GM12878 (cell line): Measurements from ENCODE around the gene MYB. TPM values are rescaled to one million over a fixed set of nuclear protein-coding genes. Genes with fewer than 3 reads are reported as not detected.

ENCODE experiments used
- BCL11A ChIP-seq: IDR thresholded peaks from 2 replicates; pipeline ENCODE4 v1.6.1; 2011; ENCODE audit warnings: low read depth, low read length
- BMI1 ChIP-seq: fragments of 450-650 bp; IDR thresholded peaks from 2 replicates; pipeline ENCODE4 v1.6.1; 2016; ENCODE audit warnings: mild to moderate bottlenecking, moderate library complexity, borderline replicate concordance
- CEBPZ ChIP-seq: fragments of 150-350 bp; IDR thresholded peaks from 2 replicates; pipeline ENCODE4 v1.6.1; 2016; ENCODE audit warnings: low read depth, low read length
- CTCF ChIP-seq, 3 experiments: IDR thresholded peaks in 2 of 3; conservative IDR thresholded peaks in 1 of 3; 2 replicates each; pipeline ENCODE4 v1.5.1; 2011; ENCODE audit warnings: low read depth in 3 of 3, low read length in 3 of 3, mild to moderate bottlenecking in 3 of 3, control low read depth in 2 of 3, moderate library complexity in 2 of 3, inconsistent platforms in 1 of 3, mixed read lengths in 1 of 3; ENCODE audit not compliant: control insufficient read depth in 2 of 3, insufficient read depth in 1 of 3; ENCODE audit errors: extremely low read depth in 1 of 3
- E4F1 ChIP-seq: fragments of 450-650 bp; IDR thresholded peaks from 2 replicates; pipeline ENCODE4 v1.6.1; 2018; ENCODE audit warnings: borderline replicate concordance, mild to moderate bottlenecking; ENCODE audit not compliant: partially characterized antibody
- EED ChIP-seq: sonication (generic); IDR thresholded peaks from 2 replicates; pipeline ENCODE4 v1.6.1; 2016; ENCODE audit warnings: antibody characterized with exemption, low read depth
- EZH2 ChIP-seq: IDR thresholded peaks from 2 replicates; pipeline ENCODE4 v1.6.1; 2012; ENCODE audit warnings: low read depth, mild to moderate bottlenecking, control low read depth, inconsistent platforms, low read length, borderline replicate concordance; ENCODE audit not compliant: control insufficient read depth
- HSF1 ChIP-seq: fragments of 150-350 bp; IDR thresholded peaks from 2 replicates; pipeline ENCODE4 v1.6.1; 2014; ENCODE audit warnings: mild to moderate bottlenecking, low read depth, low read length
- NR2C2 ChIP-seq: IDR thresholded peaks from 2 replicates; pipeline ENCODE4 v1.6.1; 2011; ENCODE audit warnings: borderline replicate concordance, low read depth; ENCODE audit not compliant: control insufficient read depth, insufficient read length
- PKNOX1 ChIP-seq: fragments of 450-650 bp; IDR thresholded peaks from 2 replicates; pipeline ENCODE4 v1.6.1; 2016; ENCODE audit warnings: mild to moderate bottlenecking
- RAD51 ChIP-seq: fragments of 450-650 bp; IDR thresholded peaks from 2 replicates; pipeline ENCODE4 v1.6.1; 2016; ENCODE audit warnings: moderate library complexity, mild to moderate bottlenecking, inconsistent platforms
- RBBP5 ChIP-seq: fragments of 200-600 bp; sonication (generic); conservative IDR thresholded peaks from 2 replicates; pipeline ENCODE4 v1.6.1; 2016
- SMAD1 ChIP-seq: fragments of 450-650 bp; IDR thresholded peaks from 2 replicates; pipeline ENCODE4 v1.6.1; 2018; ENCODE audit warnings: mild to moderate bottlenecking, low read depth; ENCODE audit not compliant: partially characterized antibody
- SMAD5 ChIP-seq: IDR thresholded peaks from 2 replicates; pipeline ENCODE4 v1.6.1; 2016; ENCODE audit warnings: antibody characterized with exemption, low read depth
- SREBF1 ChIP-seq: IDR thresholded peaks from 2 replicates; pipeline ENCODE4 v1.6.1; 2012; ENCODE audit warnings: mild to moderate bottlenecking, low read length
- ZNF24 ChIP-seq: fragments of 450-650 bp; IDR thresholded peaks from 2 replicates; pipeline ENCODE4 v1.6.1; 2017; ENCODE audit warnings: antibody characterized with exemption, mild to moderate bottlenecking
- ZNF274 ChIP-seq: IDR thresholded peaks from one replicate; pipeline ENCODE4 v1.8.0; 2011; ENCODE audit not compliant: insufficient read length, insufficient read depth
- polyA plus RNA-seq, 11 experiments: library from polyadenylated mRNA; depleted of rRNA in 4 of 11; unstranded in 6 of 11; stranded (reverse) in 5 of 11; fragments of >200 nt; fragmentation: Nextera tagmentation in 4 of 11; fragmentation: Illumina TruSeq in 1 of 11; extraction: Ambion mirVana in 4 of 11; extraction: Trizol in 1 of 11; gene quantifications; 1 replicate in 1 of 11; 2 replicates in 10 of 11; pipeline versions ENCODE4 v1.2.1 to v1.2.3, GENCODE V29; 2011 to 2016; ENCODE audit warnings: inconsistent platforms in 2 of 11, missing spikeins in 2 of 11, low read depth in 1 of 11
- total RNA-seq, 4 experiments: library from RNA; depleted of rRNA in 3 of 4; stranded (reverse); fragments of >200 nt in 3 of 4; fragmentation: Illumina TruSeq in 1 of 4; extraction: Trizol in 1 of 4; gene quantifications; 2 replicates each; pipeline versions ENCODE4 v1.2.1 to v1.2.3, GENCODE V29; 2013 to 2021

The MYB gene
- total and polyA plus RNA-seq, 10 of the 15 experiments (the other 5 are each of a cell fraction or from before 2014, with no cell fraction given) = 7.0 to 29.8 (median 21.5) TPM

GRCh38 chr6:135183002-135183531 is 2.0 kb downstream of the MYB start (continued):
- TF ChIP-seq CTCF (IDR thresholded peaks at IDR 0.05 in 2 of 3, conservative IDR thresholded peaks at IDR 0.05 in 1 of 3; ENCODE audit: control insufficient read depth in 2 of 3, extremely low read depth in 1 of 3, insufficient read depth in 1 of 3, low read depth in 3 of 3, low read length in 3 of 3) = peak in 2 of 3 experiments; percentile 12 to 19; a peak in 2 of 6 replicates
- TF ChIP-seq PKNOX1 = no peak
- no peak for TF ChIP-seq ZNF274
- TF ChIP-seq BMI1 = no peak
- TF ChIP-seq BCL11A = peak; percentile 75
- no peak for TF ChIP-seq RAD51
- peak; percentile 48 for TF ChIP-seq SMAD5
- peak; percentile 82 for TF ChIP-seq EED
- TF ChIP-seq RBBP5 = no peak
- no peak for TF ChIP-seq SREBF1
- TF ChIP-seq ZNF24 = no peak
- TF ChIP-seq EZH2 = no peak
- TF ChIP-seq SMAD1 = no peak
- no peak for TF ChIP-seq HSF1
- TF ChIP-seq E4F1 = no peak
- no peak for TF ChIP-seq NR2C2
- no peak for TF ChIP-seq CEBPZ
